Ammon's horn (tissue), 1 donor: ENCODE data around the gene KPNB1.

Experiments
- DNase-seq: peaks from one replicate; pipeline ENCODE4 v3.0.0-alpha.2; 2016; ENCODE audit warnings: low spot score

Gene KPNB1

DNA sequence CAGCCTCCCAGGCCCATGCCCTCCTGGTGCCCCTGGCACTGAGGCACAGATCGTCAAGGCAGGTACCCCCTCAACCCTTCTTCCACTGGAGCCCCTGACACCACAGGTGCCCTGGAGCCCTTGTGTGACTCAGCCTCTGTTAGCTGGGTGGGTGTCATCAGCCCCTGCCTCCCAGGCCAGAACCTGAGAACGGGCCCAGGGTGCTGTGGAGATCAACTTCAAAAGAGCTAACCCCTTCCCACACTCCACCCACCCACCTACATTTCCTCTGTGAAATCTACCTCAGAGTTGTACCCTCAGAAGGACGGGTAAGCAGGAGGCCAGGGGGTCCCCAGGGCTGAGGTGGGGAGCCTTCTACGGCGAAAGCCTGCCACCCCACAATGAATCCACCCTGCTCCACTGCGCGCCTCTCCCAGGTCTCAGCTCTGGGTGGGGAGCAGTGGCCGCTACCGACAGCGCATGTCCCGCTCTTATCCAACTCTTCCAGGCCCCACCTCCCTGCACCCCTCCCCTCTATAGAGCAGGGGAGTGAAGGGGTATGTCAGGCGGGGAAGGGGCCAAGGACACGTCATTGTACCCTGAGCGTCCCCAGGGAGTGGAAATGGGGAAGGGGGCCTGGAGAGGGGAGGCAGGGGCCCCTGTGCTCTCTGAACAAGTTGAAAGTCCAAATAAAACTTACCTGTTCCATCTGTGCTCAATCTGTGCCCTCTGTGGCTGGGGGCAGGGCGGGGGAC is 61.8 kb downstream of the KPNB1 start:
- DNase-seq, result no peak

DNA sequence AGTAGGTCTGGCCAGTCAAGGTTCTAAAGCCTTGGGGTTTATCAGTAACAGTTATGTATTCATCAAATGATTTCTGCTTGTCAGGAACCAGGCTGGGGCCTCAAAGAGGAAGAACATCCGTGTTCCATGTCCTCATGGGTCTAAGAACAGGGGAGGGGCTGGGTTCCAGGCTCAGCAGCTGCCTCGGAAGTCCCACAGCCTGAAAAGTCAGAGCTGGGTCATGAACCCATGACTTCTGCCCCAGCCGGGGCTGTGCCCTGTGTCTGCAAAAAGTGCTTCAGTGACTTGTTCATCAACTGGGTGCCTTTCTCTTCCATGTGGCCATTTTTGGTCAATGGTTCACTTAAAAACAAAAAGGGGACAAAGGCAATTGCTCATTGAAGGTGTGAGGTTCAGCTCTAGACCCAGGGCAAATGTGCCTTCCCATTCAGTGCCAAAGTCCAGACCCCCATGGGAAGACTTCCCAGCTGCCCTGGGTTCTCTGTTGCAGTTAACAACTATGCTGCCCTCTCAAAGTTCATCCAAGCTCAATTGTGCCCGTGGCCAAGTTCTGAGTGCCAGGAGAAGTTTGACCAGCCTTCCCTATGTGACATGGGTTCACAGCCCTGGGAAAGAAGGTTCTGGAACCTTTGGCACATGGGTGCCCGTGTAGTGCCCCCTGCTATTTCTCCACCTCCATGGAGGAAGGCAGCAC is 62.8 kb downstream of the KPNB1 start:
- no peak for DNase-seq

DNA sequence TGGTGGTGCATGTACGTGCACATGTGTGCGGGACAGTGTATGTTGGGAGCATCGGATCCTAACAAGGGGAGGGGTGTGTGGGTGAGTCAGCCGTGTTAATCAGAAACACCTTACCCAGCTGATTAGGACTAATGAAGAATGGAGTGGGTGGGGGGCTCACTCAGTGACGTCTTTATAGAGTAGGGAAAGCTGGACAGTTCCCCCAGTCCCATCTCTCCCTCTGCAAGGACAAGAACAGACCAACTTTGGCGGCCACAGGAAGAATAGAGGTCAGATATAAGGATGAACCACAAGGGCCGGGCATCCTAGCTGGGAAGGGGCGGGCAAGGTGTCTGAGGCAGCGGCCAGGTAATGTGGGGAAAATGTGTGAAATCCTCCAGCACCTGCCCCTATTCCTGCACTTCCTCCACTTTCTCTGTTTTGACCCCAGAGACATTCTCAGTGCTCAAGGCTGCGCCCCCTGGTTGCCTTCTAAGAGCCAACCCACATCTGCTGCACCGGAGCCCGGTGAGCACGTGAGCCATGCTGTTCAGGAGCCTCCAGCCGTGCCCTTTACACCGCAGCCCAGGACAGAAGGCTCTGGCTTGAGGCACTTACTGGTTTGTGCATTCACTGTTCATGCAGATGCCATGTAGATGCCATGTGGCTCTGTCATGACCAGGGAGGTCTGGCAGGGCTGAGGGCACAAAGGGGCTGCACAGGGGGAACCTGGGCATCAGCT is 64.4 kb downstream of the KPNB1 start:
- DNase-seq, result no peak

DNA sequence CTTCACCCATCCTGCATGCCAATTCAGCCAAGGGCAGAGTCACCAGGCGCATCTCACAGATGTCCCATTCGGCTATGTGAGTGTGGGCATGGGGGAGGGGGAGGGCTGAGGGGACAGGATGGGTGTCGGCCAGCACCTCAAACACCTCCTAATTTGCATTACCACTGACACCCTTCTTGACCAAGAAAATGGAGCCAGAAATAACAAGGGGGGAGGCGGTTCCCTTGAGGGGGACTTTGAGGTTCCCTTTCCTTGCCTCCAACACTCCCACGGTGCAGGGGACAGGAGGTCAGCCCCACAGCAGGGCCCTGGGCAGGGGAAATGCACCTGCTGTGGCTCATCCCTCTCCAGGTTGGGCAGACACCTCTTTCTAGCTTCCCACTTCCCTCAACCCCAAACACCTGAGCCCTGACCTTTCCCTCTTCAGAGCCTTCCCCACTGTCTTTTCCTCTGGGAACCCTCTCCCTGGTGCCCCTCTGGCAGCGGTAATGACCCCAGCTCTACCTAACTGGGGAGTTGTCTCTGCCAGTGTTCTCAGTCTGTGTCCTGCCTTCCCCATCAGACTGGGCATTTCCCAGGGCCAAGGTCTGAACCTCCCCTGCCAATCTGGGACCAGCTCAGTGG is 65.2 kb downstream of the KPNB1 start:
- no peak for DNase-seq

GRCh38 chr17:47715669-47716325 is 66.1 kb downstream of the KPNB1 start:
- DNase-seq, result no peak

DNA sequence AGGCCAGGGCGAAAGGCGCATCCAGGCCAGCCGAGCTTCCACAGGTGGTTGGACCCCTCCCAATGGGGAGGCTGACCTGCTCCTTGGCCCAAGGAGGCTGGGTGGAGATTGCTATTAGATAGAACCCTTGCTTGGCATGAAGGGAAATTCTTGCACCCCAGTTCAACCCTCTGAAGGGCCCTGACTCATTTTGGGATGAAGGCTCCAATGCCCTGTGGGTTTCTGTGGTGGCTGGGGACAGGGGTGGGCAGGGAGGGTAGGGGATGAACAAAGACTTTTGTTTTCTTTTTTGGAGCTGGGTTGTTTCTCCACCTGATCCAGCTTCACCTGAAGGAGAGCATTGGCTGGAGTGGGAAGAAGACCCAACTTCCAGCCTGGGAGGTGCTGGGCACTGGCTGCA is 66.7 kb downstream of the KPNB1 start:
- no peak for DNase-seq

GRCh38 chr17:47717261-47717697 is 67.6 kb downstream of the KPNB1 start:
- DNase-seq, result no peak

- no peak for DNase-seq
Observed at GRCh38 chr17:47717979-47718621, 68.4 kb downstream of the KPNB1 start.

GRCh38 chr17:47718634-47719405 is 69.1 kb downstream of the KPNB1 start:
- DNase-seq, result no peak

GRCh38 chr17:47719411-47720152 is 69.9 kb downstream of the KPNB1 start:
- no peak for DNase-seq

DNA sequence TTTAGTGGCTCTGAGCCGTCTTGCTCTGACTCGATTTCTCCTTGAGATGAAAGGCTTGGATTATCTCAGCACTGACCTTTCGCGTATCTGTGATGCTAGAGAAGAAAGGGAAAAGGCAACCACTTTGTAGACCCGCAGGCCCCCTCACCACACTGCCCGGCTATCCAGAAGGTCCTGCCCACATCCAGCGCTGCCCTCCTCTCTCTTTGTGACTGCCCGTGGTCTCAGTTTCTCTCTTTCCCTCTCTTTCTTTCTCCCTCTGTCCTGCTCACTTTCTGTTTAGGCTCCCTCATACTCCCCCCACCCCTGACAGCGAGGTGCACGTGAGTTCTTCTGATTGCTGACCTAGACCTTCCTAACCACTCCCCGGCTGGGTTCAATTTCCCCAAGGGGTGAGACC is 70.5 kb downstream of the KPNB1 start:
- no peak for DNase-seq

DNA sequence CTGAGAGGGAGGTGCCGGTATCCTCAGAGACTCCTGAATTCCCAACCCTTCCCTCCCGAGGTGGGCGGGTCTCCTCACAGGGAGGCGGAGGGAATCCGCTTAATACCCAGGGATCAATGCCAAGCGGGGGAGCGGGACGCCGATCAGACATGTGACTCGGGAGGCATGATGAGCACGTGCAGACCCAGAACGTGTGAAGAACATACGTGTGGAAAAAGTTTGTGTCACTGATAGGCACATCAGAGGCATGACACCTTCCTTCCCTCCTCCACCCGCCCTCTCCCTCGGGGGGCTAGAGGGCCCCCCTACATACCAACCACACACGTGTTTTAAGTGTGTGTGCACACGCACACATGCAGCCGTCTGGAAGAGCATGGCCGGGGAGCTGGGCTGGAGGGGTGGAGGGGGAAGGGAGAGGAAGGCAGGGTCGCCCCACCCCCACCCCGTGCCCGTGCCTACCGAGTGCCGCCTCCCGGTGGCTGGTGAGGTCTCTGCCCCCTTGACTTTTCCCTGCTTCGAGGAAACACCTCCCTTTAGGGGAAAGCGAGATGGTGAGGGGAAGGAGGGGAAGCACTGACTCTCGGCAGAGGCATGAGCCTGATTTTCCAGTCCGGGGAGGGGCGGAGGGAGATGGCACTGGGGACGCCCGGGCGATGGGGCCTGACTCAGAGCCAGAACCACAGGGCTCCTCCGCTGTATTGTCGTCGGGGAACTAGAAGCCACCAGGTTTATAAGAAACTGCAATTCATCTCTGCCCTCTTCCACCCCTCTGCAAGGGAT is 71.2 kb downstream of the KPNB1 start:
- no peak for DNase-seq

DNA sequence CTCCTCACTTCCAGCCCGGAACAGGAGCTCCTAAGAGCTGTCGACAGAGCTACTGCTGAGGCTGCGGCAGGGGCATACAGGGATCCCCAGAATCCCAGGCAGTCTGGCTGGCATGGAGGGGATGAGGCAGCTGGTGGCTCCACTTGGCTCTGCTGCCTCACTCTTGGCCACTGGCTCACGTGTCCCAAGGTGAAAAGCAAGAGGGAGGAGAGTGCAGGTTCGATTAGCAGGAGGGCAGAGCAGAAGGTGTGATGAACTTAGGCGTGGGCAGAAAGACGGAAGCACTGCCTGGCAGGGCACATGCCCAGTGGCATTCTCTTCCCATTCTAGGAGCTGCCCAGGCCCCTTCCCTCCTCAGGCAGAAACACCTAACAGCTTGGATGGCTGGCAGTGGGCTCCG is 72.0 kb downstream of the KPNB1 start:
- DNase-seq, result no peak

- DNase-seq, result no peak
Observed at GRCh38 chr17:47724705-47725104, 75.0 kb downstream of the KPNB1 start.

DNA sequence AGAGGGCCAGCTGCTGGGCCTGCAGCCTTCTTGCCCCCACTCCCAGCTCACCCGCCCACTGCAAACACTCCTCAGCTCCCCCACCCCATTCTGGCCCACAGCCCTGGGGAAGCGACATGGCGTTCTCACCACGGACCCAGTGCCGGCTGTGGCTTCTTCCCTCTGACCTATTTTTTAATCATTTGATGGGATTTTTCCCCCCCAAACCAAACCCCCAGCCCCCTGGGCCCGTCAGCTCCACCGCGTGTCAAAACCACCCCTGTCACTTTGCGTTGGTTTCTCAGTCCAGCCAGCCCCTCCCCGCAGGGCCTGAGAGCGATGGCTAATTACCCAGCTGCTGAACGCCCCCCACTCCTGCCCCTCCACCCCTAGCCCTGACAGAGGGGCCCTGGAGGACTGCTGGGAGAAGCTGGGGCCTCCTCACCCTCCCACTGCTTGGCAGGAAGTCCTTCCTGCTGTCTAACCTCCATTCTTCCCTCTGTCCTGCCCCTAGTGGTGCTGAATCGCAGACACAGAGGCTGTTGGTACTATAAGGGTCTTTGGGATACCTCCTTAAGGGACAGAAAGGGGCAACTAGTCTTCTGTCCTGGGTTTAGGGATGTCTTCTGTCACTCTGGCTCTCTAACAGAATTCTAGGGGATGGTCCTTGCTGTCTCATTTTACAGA is 75.9 kb downstream of the KPNB1 start:
- no peak for DNase-seq

GRCh38 chr17:47726796-47727703 is 77.3 kb downstream of the KPNB1 start:
- no peak for DNase-seq

- no peak for DNase-seq
Observed at GRCh38 chr17:47727704-47728036, 78.0 kb downstream of the KPNB1 start.
